ENCODE results near the gene FAM236C.
"Not testable (repeated sequence)": the region's sequence is repeated elsewhere in the genome, so short reads cannot be mapped to it uniquely, and the experiment has no call there.

FAM236C gene

DNA sequence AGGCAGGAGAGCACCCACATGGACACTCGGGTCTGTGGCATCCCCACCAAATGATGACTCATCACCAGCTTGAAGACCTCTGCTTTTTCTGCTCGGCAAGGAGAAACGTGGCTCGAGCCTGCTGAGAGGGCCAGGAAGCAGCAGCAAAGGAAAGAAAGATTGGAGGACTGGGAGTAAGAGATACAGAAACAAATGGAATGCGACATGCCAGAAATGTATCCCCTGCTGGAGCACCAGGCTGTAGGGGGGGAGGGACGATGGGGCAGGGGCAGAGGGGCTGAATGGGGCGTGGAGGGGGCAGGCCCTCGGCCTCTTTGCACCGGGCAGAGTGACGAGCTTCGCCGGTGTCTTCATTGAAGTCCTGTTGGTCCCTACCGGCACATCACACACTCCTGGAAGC, at the start of gene FAM236C:
Gene FAM236C, plus strand, starts transcription at position 301 of the 400 bp plus-strand sequence. CDS start 100 bp downstream, outside the sequence.
- H3K27ac ChIP-seq; H3K4me3 ChIP-seq (ENCODE audit: low read depth in 1 of 2, low read length in 1 of 2); H3K27me3 ChIP-seq; H3K4me1 ChIP-seq (ENCODE audit: control insufficient read depth in 1 of 2, insufficient read depth in 1 of 2, low read depth in 1 of 2, low read length in 1 of 2); H3K36me3 ChIP-seq; H3K9me3 ChIP-seq: not testable (repeated sequence)

DNA sequence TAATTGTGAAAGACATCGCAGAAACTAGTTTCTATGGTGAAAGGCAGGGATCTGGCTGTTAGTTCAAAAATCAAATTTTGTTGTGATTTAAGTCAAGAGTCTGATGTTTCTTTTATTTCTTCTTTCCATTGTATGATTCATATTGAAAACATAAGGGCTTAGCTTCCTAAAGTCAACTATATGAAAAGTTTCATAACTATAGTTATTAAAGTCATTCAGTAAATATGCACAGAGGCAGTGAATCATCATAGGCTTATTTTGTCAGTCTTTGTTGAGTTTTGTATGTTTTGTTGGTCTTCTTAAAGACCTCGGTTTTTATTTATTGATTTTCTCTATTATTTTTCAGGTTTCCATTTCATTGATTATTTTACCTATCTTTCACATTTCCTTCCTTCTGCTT, 29.5 kb upstream of the FAM236C start:
- not testable (repeated sequence) for H3K36me3 ChIP-seq; H3K4me3 ChIP-seq (ENCODE audit: low read depth in 1 of 2, low read length in 1 of 2); H3K27me3 ChIP-seq; H3K4me1 ChIP-seq (ENCODE audit: control insufficient read depth in 1 of 2, insufficient read depth in 1 of 2, low read depth in 1 of 2, low read length in 1 of 2); H3K9me3 ChIP-seq; H3K27ac ChIP-seq

DNA sequence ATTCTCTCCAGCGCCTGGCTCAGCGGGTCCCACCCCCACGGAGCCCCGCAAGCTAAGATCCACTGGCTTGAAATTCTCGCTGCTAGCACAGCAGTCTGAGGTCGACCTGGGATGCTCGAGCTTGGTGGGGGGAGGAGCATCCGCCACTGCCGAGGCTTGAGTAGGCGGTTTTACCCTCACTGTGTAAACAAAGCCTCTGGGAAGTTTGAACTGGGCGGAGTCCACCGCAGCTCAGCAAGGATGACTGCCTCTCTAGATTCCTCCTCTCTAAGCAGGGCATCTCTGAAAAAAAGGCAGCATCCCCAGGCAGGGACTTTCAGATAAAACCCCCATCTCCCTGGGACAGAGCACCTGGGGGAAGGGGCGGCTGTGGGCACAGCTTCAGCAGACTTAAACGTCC, 22.7 kb upstream of the FAM236C start:
- not testable (repeated sequence) for H3K4me3 ChIP-seq (ENCODE audit: low read depth in 1 of 2, low read length in 1 of 2); H3K4me1 ChIP-seq (ENCODE audit: control insufficient read depth in 1 of 2, insufficient read depth in 1 of 2, low read depth in 1 of 2, low read length in 1 of 2); H3K27me3 ChIP-seq; H3K36me3 ChIP-seq; H3K27ac ChIP-seq; H3K9me3 ChIP-seq

DNA sequence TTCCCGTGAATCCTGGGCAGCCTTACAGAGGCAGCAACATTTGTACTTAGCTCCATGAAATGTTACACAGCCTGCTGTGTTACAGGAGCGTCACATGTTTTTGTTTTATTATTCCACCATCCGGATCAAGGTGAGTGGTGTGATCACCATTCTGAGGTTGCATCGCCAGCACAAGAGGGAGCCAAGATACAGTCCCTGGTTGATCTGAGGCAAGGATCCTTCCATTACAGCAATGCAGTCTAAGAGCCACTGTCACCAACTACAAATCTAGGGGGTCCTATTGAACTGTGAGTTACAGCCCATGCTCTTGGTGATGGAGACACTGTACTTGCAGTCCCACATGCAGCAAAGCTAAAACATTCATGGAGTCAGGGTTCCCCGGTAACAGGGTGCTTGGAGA, 3.7 kb downstream of the FAM236C start:
- not testable (repeated sequence) for H3K4me1 ChIP-seq (ENCODE audit: control insufficient read depth in 1 of 2, insufficient read depth in 1 of 2, low read depth in 1 of 2, low read length in 1 of 2); H3K27ac ChIP-seq; H3K4me3 ChIP-seq (ENCODE audit: low read depth in 1 of 2, low read length in 1 of 2); H3K27me3 ChIP-seq; H3K9me3 ChIP-seq; H3K36me3 ChIP-seq

DNA sequence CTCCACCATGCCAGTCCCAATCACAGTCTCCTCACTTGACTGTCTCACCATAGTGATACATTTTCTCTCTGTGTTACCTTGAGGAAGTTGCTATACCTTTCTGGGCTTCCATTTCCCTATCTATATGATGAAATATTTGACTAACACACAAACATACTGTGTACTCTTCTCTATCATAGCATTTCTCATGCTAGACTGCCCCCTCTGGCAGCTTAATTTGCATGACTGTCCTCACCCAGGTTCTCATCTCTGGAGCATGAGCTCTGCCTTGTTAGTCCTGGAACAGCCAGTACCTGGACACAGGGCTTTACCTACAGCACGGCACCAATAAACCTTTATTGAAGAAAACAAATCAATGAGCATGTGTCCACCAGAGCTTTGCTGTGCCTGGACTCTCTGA, 19.9 kb downstream of the FAM236C start:
- not testable (repeated sequence) for H3K4me3 ChIP-seq (ENCODE audit: low read depth in 1 of 2, low read length in 1 of 2); H3K27ac ChIP-seq; H3K9me3 ChIP-seq; H3K36me3 ChIP-seq; H3K27me3 ChIP-seq; H3K4me1 ChIP-seq (ENCODE audit: control insufficient read depth in 1 of 2, insufficient read depth in 1 of 2, low read depth in 1 of 2, low read length in 1 of 2)

DNA sequence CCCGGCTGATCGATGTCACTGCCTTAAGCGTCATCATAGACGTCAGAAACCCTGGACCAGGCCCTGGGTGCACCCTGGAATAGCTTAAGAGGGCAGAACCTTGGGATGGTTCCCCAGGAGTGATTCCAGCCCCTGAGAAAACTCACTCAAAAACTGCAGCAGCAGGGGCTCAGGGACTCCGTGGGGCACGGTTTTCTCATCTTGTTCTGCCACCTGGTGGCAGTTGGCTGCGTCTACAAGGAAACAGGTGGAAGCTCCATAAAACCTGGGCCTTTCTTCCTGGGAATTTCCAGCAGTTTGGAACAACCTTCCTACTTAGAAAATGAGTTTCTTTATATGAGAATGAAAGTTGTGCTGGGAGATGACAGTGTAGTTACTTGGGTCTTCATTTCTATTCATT, 24.0 kb downstream of the FAM236C start:
- H3K27me3 ChIP-seq; H3K36me3 ChIP-seq; H3K4me3 ChIP-seq (ENCODE audit: low read depth in 1 of 2, low read length in 1 of 2); H3K27ac ChIP-seq; H3K4me1 ChIP-seq (ENCODE audit: control insufficient read depth in 1 of 2, insufficient read depth in 1 of 2, low read depth in 1 of 2, low read length in 1 of 2); H3K9me3 ChIP-seq: not testable (repeated sequence)

DNA sequence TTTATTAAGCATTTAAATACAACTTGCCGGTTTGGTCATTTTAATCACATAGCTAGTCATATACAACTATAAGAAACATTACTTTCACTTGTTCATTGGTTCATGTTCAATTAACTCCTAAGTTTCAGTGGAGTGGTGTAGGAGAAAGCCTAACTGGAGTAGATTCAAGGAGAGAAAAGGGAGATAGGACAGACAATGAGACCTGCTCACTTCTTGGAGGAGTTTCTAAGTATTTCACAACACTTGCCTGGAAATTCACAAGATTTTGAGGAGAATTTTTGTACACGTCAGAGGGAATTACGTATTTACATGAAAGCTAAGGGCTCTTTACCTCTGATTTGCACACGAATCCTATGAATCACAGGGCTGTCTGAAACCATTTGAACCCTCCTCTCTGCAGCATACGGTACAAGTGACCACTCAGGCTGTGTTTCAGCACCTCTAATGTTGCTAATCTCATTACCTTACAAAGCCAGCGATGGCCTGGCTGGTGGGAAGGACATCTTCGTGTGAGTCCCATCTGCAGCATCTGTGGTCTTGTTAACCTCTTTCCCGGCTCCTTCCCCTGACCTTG, 24.6 kb downstream of the FAM236C start:
- not testable (repeated sequence) for H3K4me1 ChIP-seq (ENCODE audit: control insufficient read depth in 1 of 2, insufficient read depth in 1 of 2, low read depth in 1 of 2, low read length in 1 of 2); H3K9me3 ChIP-seq; H3K36me3 ChIP-seq; H3K27ac ChIP-seq; H3K27me3 ChIP-seq; H3K4me3 ChIP-seq (ENCODE audit: low read depth in 1 of 2, low read length in 1 of 2)

DNA sequence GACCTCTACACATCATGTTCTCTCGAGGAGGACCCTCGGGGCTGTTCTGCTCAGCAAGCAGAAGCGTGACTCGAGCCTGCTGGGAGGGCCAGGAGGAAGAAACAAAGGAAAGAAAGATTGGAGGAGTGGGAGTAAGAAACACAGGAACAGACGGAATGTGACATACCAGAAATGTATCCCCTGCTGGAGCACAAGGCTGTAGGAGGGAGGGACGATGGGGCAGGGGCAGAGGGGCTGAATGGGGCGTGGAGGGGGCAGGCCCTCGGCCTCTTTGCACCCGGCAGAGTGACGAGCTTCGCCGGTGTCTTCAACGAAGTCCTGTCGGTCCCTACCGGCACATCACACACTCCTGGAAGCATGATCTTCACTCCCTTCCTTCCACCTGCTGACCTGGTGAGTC, 25.5 kb downstream of the FAM236C start, which contains the start of gene FAM236A:
Gene FAM236A, plus strand, starts transcription at position 301 of the 400 bp plus-strand sequence. Its CDS starts 57 bp downstream, at position 358.
- H3K36me3 ChIP-seq; H3K27ac ChIP-seq; H3K4me1 ChIP-seq (ENCODE audit: control insufficient read depth in 1 of 2, insufficient read depth in 1 of 2, low read depth in 1 of 2, low read length in 1 of 2); H3K4me3 ChIP-seq (ENCODE audit: low read depth in 1 of 2, low read length in 1 of 2); H3K27me3 ChIP-seq; H3K9me3 ChIP-seq: not testable (repeated sequence)

DNA sequence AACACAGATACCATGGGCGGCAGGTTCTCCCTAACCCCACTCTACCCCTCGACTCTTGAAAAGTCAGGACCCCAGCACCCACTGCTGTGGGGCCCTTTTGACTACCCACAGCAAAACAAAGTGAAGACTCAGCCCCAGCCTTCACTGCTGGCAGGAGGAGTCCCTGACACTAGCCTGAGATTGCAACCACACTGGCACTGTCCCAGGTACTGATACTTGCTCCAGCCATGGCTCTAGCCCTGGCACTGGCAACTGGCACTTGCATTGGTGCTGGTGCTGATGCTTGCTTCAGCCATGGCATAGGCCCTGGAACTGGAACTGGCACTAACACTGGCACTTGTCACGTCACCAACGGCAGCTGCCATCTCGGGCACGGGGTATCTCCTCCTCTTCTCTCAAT, 29.9 kb downstream of the FAM236C start:
- not testable (repeated sequence) for H3K27ac ChIP-seq; H3K36me3 ChIP-seq; H3K9me3 ChIP-seq; H3K4me3 ChIP-seq (ENCODE audit: low read depth in 1 of 2, low read length in 1 of 2); H3K27me3 ChIP-seq; H3K4me1 ChIP-seq (ENCODE audit: control insufficient read depth in 1 of 2, insufficient read depth in 1 of 2, low read depth in 1 of 2, low read length in 1 of 2)

DNA sequence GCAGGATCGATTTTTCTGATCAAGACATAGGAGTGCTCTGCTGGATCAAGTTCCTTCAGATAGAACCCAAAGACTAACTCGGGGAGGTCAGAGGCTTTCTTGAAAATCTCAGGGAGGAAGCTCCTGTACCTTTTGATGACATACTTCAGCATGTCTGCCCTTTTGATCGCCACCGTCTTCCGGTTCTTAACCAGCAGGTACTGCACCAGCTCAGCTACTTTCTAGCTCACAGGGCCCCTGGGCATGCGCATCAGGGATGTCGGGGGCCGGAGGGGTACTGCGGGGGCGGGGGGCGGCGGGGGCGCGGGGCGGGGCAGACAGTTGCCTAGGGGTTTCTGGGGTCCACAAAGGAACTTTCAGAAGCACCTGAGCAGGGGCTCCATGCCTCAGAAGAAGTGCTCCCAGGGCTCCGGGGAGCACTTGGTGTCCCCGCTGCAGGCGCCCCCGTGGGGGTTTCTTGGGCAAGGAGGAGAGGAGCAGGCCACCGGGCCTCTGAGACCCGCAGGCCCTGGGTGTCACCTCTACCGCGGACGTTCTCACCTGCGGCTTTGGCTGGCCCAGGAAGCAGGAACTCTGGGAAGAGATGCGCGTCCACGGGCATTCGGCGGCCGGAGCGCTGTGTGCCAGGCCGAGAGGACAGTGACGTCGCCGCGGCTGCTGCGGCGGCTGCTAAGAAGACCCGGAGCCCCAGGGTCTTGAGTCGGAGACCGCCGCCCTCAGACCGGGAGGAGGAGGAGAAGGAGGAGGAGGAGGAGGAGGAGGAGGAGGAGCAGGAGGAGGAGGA, 30.8 kb downstream of the FAM236C start:
- H3K4me1 ChIP-seq (ENCODE audit: control insufficient read depth in 1 of 2, insufficient read depth in 1 of 2, low read depth in 1 of 2, low read length in 1 of 2); H3K27me3 ChIP-seq; H3K36me3 ChIP-seq; H3K4me3 ChIP-seq (ENCODE audit: low read depth in 1 of 2, low read length in 1 of 2); H3K27ac ChIP-seq; H3K9me3 ChIP-seq: not testable (repeated sequence)

DNA sequence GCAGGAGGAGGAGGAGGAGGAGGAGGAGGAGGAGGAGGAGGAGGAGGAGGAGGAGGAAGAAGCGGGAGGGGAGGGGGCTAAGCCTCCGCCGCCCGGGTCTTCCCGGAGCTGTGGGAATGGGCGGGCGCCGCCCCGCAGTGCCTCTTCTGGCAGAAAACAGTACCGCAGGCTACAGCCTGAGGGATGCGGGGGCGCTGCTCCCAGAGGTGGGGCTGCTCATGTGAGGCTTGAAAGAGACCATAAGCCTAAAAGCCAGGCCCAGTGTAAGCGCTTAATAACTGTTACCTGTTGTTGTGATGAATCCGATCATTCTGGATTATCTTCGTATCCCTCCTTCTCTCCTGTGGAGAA, 31.4 kb downstream of the FAM236C start, which contains the start of gene DMRTC1:
Gene DMRTC1, minus strand, starts transcription at position 19 of the 351 bp plus-strand sequence. CDS start 68,143 bp downstream, outside the sequence.
- not testable (repeated sequence) for H3K27ac ChIP-seq; H3K4me1 ChIP-seq (ENCODE audit: control insufficient read depth in 1 of 2, insufficient read depth in 1 of 2, low read depth in 1 of 2, low read length in 1 of 2); H3K4me3 ChIP-seq (ENCODE audit: low read depth in 1 of 2, low read length in 1 of 2); H3K9me3 ChIP-seq; H3K36me3 ChIP-seq; H3K27me3 ChIP-seq

DNA sequence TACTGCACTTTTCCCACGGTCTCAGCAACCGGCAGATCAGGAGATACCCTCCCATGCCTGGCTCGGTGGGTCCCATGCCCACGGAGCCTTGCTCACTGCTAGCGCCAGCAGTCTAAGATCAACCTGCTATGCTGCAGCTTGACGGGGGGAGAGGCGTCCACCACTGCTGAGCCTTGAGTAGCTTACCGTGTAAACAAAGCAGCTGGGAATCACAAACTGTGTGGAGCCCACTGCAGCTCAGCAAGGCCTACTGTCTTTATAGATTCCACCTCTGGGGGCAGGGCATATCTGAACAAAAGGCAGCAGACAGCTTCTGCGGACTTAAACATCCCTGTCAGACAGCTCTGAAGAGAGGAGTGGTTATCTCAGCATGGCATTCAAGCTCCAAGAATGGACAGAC, 47.6 kb downstream of the FAM236C start:
- not testable (repeated sequence) for H3K4me3 ChIP-seq (ENCODE audit: low read depth in 1 of 2, low read length in 1 of 2); H3K27me3 ChIP-seq; H3K36me3 ChIP-seq; H3K27ac ChIP-seq; H3K4me1 ChIP-seq (ENCODE audit: control insufficient read depth in 1 of 2, insufficient read depth in 1 of 2, low read depth in 1 of 2, low read length in 1 of 2); H3K9me3 ChIP-seq
